Measurements from ENCODE around the gene TOP3A.

DNA sequence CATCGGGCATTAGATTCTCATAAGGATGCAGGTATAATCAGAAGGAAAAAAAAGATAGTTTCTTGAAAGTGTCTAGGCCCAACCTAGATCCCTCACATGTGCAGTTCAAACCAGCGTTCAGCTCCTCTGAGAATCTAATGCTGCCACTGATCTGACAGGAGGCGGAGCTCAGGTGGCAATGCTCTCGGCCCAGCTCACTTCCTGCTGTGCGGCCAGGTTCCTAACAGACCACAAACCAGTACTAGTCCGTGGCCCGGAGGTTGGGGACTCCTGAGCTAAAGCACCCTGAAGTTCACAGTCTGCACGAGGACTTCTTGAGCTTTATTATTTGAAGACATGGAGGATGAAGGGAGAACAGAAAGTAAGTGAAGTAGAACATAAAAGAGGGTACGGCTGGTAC lies 17.1 kb upstream of the TOP3A start:
- TF ChIP-seq POLR2AphosphoS5 (IDR thresholded peaks at IDR 0.05; ENCODE audit: low read depth) (no peak), CTCF (conservative IDR thresholded peaks at IDR 0.05; ENCODE audit: low read depth in 2 of 2) (no peak), EZH2 (IDR thresholded peaks at IDR 0.05; ENCODE audit: low read depth, unreplicated experiment) (no peak), EZH2phosphoT487 (IDR thresholded peaks at IDR 0.05; ENCODE audit: unreplicated experiment) (no peak), STAT1 (IDR thresholded peaks at IDR 0.05; ENCODE audit: unreplicated experiment) (no peak), ETS1 (IDR thresholded peaks at IDR 0.05) (no peak), CREB1 (CRISPR knock-in tag; IDR thresholded peaks at IDR 0.05; ENCODE audit: low read depth) (no peak), NANOG (IDR thresholded peaks at IDR 0.05; ENCODE audit: borderline replicate concordance) (no peak), JUNB (IDR thresholded peaks at IDR 0.05; ENCODE audit: unreplicated experiment) (no peak), ZNF331 (CRISPR knock-in tag; IDR thresholded peaks at IDR 0.05; ENCODE audit: low read depth) (no peak), ZNF114 (CRISPR knock-in tag; IDR thresholded peaks at IDR 0.05) (no peak)
- TF ChIP-seq, protein P1, sequence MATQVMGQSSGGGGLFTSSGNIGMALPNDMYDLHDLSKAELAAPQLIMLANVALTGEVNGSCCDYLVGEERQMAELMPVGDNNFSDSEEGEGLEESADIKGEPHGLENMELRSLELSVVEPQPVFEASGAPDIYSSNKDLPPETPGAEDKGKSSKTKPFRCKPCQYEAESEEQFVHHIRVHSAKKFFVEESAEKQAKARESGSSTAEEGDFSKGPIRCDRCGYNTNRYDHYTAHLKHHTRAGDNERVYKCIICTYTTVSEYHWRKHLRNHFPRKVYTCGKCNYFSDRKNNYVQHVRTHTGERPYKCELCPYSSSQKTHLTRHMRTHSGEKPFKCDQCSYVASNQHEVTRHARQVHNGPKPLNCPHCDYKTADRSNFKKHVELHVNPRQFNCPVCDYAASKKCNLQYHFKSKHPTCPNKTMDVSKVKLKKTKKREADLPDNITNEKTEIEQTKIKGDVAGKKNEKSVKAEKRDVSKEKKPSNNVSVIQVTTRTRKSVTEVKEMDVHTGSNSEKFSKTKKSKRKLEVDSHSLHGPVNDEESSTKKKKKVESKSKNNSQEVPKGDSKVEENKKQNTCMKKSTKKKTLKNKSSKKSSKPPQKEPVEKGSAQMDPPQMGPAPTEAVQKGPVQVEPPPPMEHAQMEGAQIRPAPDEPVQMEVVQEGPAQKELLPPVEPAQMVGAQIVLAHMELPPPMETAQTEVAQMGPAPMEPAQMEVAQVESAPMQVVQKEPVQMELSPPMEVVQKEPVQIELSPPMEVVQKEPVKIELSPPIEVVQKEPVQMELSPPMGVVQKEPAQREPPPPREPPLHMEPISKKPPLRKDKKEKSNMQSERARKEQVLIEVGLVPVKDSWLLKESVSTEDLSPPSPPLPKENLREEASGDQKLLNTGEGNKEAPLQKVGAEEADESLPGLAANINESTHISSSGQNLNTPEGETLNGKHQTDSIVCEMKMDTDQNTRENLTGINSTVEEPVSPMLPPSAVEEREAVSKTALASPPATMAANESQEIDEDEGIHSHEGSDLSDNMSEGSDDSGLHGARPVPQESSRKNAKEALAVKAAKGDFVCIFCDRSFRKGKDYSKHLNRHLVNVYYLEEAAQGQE (IDR thresholded peaks at IDR 0.05; ENCODE audit: unreplicated experiment), result no peak
- TF ChIP-seq, protein P2, sequence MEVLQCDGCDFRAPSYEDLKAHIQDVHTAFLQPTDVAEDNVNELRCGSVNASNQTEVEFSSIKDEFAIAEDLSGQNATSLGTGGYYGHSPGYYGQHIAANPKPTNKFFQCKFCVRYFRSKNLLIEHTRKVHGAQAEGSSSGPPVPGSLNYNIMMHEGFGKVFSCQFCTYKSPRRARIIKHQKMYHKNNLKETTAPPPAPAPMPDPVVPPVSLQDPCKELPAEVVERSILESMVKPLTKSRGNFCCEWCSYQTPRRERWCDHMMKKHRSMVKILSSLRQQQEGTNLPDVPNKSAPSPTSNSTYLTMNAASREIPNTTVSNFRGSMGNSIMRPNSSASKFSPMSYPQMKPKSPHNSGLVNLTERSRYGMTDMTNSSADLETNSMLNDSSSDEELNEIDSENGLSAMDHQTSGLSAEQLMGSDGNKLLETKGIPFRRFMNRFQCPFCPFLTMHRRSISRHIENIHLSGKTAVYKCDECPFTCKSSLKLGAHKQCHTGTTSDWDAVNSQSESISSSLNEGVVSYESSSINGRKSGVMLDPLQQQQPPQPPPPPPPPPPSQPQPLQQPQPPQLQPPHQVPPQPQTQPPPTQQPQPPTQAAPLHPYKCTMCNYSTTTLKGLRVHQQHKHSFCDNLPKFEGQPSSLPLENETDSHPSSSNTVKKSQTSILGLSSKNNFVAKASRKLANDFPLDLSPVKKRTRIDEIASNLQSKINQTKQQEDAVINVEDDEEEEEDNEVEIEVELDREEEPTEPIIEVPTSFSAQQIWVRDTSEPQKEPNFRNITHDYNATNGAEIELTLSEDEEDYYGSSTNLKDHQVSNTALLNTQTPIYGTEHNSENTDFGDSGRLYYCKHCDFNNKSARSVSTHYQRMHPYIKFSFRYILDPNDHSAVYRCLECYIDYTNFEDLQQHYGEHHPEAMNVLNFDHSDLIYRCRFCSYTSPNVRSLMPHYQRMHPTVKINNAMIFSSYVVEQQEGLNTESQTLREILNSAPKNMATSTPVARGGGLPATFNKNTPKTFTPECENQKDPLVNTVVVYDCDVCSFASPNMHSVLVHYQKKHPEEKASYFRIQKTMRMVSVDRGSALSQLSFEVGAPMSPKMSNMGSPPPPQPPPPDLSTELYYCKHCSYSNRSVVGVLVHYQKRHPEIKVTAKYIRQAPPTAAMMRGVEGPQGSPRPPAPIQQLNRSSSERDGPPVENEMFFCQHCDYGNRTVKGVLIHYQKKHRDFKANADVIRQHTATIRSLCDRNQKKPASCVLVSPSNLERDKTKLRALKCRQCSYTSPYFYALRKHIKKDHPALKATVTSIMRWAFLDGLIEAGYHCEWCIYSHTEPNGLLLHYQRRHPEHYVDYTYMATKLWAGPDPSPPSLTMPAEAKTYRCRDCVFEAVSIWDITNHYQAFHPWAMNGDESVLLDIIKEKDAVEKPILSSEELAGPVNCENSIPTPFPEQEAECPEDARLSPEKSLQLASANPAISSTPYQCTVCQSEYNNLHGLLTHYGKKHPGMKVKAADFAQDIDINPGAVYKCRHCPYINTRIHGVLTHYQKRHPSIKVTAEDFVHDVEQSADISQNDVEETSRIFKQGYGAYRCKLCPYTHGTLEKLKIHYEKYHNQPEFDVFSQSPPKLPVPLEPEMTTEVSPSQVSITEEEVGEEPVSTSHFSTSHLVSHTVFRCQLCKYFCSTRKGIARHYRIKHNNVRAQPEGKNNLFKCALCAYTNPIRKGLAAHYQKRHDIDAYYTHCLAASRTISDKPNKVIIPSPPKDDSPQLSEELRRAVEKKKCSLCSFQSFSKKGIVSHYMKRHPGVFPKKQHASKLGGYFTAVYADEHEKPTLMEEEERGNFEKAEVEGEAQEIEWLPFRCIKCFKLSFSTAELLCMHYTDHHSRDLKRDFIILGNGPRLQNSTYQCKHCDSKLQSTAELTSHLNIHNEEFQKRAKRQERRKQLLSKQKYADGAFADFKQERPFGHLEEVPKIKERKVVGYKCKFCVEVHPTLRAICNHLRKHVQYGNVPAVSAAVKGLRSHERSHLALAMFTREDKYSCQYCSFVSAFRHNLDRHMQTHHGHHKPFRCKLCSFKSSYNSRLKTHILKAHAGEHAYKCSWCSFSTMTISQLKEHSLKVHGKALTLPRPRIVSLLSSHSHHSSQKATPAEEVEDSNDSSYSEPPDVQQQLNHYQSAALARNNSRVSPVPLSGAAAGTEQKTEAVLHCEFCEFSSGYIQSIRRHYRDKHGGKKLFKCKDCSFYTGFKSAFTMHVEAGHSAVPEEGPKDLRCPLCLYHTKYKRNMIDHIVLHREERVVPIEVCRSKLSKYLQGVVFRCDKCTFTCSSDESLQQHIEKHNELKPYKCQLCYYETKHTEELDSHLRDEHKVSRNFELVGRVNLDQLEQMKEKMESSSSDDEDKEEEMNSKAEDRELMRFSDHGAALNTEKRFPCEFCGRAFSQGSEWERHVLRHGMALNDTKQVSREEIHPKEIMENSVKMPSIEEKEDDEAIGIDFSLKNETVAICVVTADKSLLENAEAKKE (CRISPR knock-in tag; IDR thresholded peaks at IDR 0.05), result no peak

Measured in GM23338 (cell line).